Panc1 (cell line): ENCODE measurements around the gene ADAR. TPM values are rescaled to one million over a fixed set of nuclear protein-coding genes. Genes with fewer than 3 reads are reported as not detected.
A peak's percentile ranks its signal among the peaks of the same experiment; 100 is the strongest.

Experiments
- ATAC-seq: fragments of 200-7000 bp; cut with Tn5 transposase; 2 replicates; pipeline ENCODE4 v1.9.1; 2020; ENCODE audit warnings: mild to moderate bottlenecking, moderate library complexity
- BruUV-seq: library from RNA; stranded (reverse); fragments of 400-500 nt; replicated peaks from 2 replicates; lab custom pipeline; 2021; lab: Mats Ljungman, UMichigan
- CTCF ChIA-PET: fragments of 300-600 bp; sonication (Branson Sonifier 250); formaldehyde crosslinking; loops from one replicate; lab custom pipeline; 2022; ENCODE audit warnings: antibody characterized with exemption; lab: Charles Lee
- POLR2A ChIA-PET: fragments of 300-600 bp; sonication (Branson Sonifier 250); formaldehyde crosslinking; loops from one replicate; lab custom pipeline; 2022; ENCODE audit warnings: antibody characterized with exemption; lab: Charles Lee
- DNase-seq: peaks from one replicate; pipeline ENCODE4 v3.0.0-alpha.2; 2010; ENCODE audit warnings: low read depth, low spot score
- H3K27ac ChIP-seq: 2 replicates; pipeline ENCODE4 v1.5.1; 2011; ENCODE audit warnings: mild to moderate bottlenecking, low read length, inconsistent platforms
- H3K27me3 ChIP-seq: fragments of 200-500 bp; sonication (Bioruptor generic); 2 replicates; pipeline ENCODE4 v1.6.0; 2014; ENCODE audit warnings: low read length, inconsistent platforms; ENCODE audit not compliant: control insufficient read depth, insufficient read depth
- H3K36me3 ChIP-seq: fragments of 200-500 bp; sonication (Bioruptor generic); 2 replicates; pipeline ENCODE4 v1.5.1; 2014; ENCODE audit warnings: inconsistent platforms, mild to moderate bottlenecking, low read length, moderate library complexity; ENCODE audit not compliant: control insufficient read depth, insufficient read depth
- H3K4me1 ChIP-seq: 2 replicates; pipeline ENCODE4 v1.5.1; 2011; ENCODE audit warnings: inconsistent platforms, mild to moderate bottlenecking, low read length, moderate library complexity; ENCODE audit not compliant: control insufficient read depth, insufficient read depth
- H3K4me3 ChIP-seq, 2 experiments: 2 replicates each; pipeline ENCODE4 v1.5.1; 2011 to 2012; ENCODE audit warnings: low read depth in 2 of 2, low read length in 2 of 2, mild to moderate bottlenecking in 2 of 2, inconsistent platforms in 1 of 2, moderate library complexity in 1 of 2
- H3K9me3 ChIP-seq: fragments of 200-500 bp; sonication (Bioruptor generic); 2 replicates; pipeline ENCODE4 v1.5.1; 2014; ENCODE audit warnings: low read depth, mild to moderate bottlenecking, inconsistent platforms, low read length, moderate library complexity; ENCODE audit not compliant: control insufficient read depth, insufficient read depth
- POLR2AphosphoS5 ChIP-seq: IDR thresholded peaks from 2 replicates; pipeline ENCODE4 v1.6.1; 2012; ENCODE audit warnings: mild to moderate bottlenecking, low read depth, low read length, moderate library complexity
- SIN3A ChIP-seq: IDR thresholded peaks from 2 replicates; pipeline ENCODE4 v1.6.1; 2012; ENCODE audit warnings: low read depth, mild to moderate bottlenecking, low read length, moderate library complexity, borderline replicate concordance; ENCODE audit not compliant: insufficient read depth
- TCF7L2 ChIP-seq: IDR thresholded peaks from 2 replicates; pipeline ENCODE4 v1.6.1; 2011; ENCODE audit warnings: mild to moderate bottlenecking, low read depth, low read length, inconsistent platforms
- in situ Hi-C: cut with HindIII; loops from 2 replicates; pipeline ENCODE4 v1.10.0; 2016; ENCODE audit warnings: low sequenced_read_pairs, low pct_unique_long_range_greater_than_20kb
- intact Hi-C: fragments of 100-400 bp; cut with micrococcal nuclease; formaldehyde crosslinking; loops from one replicate; pipeline ENCODE4 v1.10.0; 2022; ENCODE audit not compliant: unreplicated experiment
- total RNA-seq: library from RNA; stranded (reverse); gene quantifications from one replicate; pipeline ENCODE4 v1.2.1, GENCODE V29; 2021; ENCODE audit not compliant: unreplicated experiment
- TF ChIP-seq, protein P1 (sequence below), 2 experiments: IDR thresholded peaks; 2 replicates each; pipeline ENCODE4 v1.6.1; 2011 to 2012; ENCODE audit warnings: low read depth in 2 of 2, control low read depth in 1 of 2, low read length in 1 of 2, mild to moderate bottlenecking in 1 of 2, moderate library complexity in 1 of 2; ENCODE audit not compliant: insufficient read depth in 1 of 2
- TF ChIP-seq, protein P2 (sequence below): fragments of 450-650 bp; IDR thresholded peaks from 2 replicates; pipeline ENCODE4 v1.5.1; 2017; ENCODE audit warnings: mild to moderate bottlenecking

The ADAR gene
- total RNA-seq, 1 experiment from 2014 or later: 136 TPM

DNA sequence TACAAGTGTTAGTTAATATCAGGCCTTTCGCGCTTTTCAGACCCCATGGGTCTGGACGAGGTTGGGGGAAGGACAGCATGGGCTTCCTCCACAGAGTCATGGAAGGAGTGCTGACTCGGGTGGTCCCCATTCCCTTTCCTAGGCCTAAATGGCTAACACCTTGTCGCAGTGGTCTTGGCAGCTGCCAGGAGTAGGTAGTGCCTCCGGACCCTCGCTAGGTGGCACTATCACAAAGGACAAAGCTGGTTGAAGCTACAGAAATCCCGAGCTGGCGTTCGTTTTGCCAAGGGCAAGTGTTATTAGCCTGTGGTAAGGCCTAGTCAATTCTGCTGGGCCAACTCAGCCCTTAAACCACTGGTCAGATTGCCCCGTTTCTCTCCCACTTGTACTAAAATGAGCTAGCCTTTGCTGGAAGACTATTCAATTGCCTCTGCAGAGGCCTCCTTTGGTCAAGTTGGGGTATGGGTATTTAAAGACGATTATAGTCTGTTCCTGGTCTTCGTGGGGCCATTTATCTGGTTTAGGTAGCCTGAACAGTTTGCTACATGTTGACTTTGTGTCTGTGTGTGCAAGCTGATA is 48.4 kb downstream of the ADAR start:
- Histone ChIP-seq H3K9me3 (no peaks in the 10 kb centered on the region), H3K27me3 (no peaks in the 10 kb centered on the region), H3K36me3 (peaks cover 13% of the 10 kb centered on the region; the same call in 1 of the 2 replicates), H3K4me1 (peaks cover 14% of the 10 kb centered on the region), H3K27ac (peak overlapping the region; percentile 91), H3K4me3 (peak overlapping the region; percentile 81)
- DNase-seq (peak; percentile 89), ATAC-seq (peak; percentile 78)
- in situ Hi-C loops: no loop called here
- POLR2A ChIA-PET: no interaction called here
- intact Hi-C loops: loop anchor here (10.0 kb wide), 3 partner anchors 195 to 395 kb away; partner anchors contain the start of gene PBXIP1
- TSS peak; percentile 93 for BruUV-seq
- no peak for TF ChIP-seq TCF7L2
- TF ChIP-seq, protein P1, sequence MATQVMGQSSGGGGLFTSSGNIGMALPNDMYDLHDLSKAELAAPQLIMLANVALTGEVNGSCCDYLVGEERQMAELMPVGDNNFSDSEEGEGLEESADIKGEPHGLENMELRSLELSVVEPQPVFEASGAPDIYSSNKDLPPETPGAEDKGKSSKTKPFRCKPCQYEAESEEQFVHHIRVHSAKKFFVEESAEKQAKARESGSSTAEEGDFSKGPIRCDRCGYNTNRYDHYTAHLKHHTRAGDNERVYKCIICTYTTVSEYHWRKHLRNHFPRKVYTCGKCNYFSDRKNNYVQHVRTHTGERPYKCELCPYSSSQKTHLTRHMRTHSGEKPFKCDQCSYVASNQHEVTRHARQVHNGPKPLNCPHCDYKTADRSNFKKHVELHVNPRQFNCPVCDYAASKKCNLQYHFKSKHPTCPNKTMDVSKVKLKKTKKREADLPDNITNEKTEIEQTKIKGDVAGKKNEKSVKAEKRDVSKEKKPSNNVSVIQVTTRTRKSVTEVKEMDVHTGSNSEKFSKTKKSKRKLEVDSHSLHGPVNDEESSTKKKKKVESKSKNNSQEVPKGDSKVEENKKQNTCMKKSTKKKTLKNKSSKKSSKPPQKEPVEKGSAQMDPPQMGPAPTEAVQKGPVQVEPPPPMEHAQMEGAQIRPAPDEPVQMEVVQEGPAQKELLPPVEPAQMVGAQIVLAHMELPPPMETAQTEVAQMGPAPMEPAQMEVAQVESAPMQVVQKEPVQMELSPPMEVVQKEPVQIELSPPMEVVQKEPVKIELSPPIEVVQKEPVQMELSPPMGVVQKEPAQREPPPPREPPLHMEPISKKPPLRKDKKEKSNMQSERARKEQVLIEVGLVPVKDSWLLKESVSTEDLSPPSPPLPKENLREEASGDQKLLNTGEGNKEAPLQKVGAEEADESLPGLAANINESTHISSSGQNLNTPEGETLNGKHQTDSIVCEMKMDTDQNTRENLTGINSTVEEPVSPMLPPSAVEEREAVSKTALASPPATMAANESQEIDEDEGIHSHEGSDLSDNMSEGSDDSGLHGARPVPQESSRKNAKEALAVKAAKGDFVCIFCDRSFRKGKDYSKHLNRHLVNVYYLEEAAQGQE (IDR thresholded peaks at IDR 0.05; ENCODE audit: insufficient read depth in 1 of 2, low read depth in 2 of 2, low read length in 1 of 2): 0 out of 4 replicates have a peak, but pooled peaks of 1 of the 2 experiments have one; percentile 37
- TF ChIP-seq SIN3A: no peak
- TF ChIP-seq POLR2AphosphoS5: no peak; the same call in 1 of the 2 replicates
- TF ChIP-seq, protein P2, sequence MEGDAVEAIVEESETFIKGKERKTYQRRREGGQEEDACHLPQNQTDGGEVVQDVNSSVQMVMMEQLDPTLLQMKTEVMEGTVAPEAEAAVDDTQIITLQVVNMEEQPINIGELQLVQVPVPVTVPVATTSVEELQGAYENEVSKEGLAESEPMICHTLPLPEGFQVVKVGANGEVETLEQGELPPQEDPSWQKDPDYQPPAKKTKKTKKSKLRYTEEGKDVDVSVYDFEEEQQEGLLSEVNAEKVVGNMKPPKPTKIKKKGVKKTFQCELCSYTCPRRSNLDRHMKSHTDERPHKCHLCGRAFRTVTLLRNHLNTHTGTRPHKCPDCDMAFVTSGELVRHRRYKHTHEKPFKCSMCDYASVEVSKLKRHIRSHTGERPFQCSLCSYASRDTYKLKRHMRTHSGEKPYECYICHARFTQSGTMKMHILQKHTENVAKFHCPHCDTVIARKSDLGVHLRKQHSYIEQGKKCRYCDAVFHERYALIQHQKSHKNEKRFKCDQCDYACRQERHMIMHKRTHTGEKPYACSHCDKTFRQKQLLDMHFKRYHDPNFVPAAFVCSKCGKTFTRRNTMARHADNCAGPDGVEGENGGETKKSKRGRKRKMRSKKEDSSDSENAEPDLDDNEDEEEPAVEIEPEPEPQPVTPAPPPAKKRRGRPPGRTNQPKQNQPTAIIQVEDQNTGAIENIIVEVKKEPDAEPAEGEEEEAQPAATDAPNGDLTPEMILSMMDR: peak; percentile 92
- CTCF ChIA-PET: interaction anchor here (0.6 to 1.6 kb wide), 13 partner anchors 8 to 492 kb away, joined by 3 to 11 read pairs (median 4); partner anchors contain the start of genes ADAM15 and CHRNB2

DNA sequence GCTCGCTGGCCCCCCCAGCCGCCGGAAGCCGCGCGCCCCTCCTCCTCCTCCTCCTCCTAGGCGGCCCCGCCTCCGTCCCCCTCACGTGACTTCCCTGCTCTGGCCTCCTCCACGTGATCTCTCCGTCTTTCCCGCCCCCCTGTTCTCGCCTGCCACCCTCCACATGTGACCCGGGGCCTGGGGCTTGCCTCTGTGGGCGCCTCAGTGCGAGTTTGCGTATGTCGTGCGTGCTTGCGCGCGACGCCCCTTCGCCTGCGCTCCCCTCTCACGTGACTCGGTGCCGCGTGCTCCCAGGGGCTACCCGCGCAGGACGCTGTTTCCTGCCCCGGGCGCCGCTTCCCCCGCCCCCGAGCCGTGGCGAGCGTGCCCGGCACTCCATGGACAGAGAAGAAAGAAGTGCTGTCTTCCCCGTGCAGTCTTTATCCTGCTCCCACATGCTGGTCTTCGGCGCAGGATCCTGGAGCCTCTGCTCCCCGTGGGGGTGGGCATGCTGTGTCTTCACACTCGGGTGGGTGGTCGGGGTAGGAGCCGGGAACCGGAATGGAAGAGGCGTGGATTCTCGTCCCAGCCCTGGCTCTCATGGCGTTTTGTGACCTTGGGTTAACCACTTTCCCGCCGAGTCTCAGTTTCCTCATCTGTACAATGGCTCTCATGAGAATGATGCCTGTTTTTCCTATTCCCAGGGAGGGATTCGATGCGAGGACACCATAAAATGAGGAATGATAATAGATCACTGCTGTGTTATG is 49.1 kb downstream of the ADAR start:
- intact Hi-C loops (no loop called here), in situ Hi-C loops (no loop called here)
- Histone ChIP-seq H3K4me1 (peaks cover 14% of the 10 kb centered on the region), H3K9me3 (no peaks in the 10 kb centered on the region), H3K4me3 (peak overlapping the region; percentile 81), H3K36me3 (peaks cover 19% of the 10 kb centered on the region), H3K27ac (peak overlapping the region; percentile 91), H3K27me3 (no peaks in the 10 kb centered on the region)
- peak; percentile 96 for ATAC-seq
- BruUV-seq: no TSS peak
- POLR2A ChIA-PET: no interaction called here
- DNase-seq: peak; percentile 91
- CTCF ChIA-PET: interaction anchor here (0.7 to 1.5 kb wide), 7 partner anchors 12 to 492 kb away, joined by 3 to 11 read pairs (median 3); partner anchors contain the start of gene ADAM15
- TF ChIP-seq POLR2AphosphoS5: 0 out of 2 replicates have a peak, but pooled peaks have one; percentile 24
- TF ChIP-seq, protein P1 (IDR thresholded peaks at IDR 0.05; ENCODE audit: insufficient read depth in 1 of 2, low read depth in 2 of 2, low read length in 1 of 2): 0 out of 4 replicates have a peak, but pooled peaks of 1 of the 2 experiments have one; percentile 56
- peak; percentile 26; the same call in 1 of the 2 replicates for TF ChIP-seq TCF7L2
- 0 out of 2 replicates have a peak, but pooled peaks have one; percentile 18 for TF ChIP-seq SIN3A
- TF ChIP-seq, protein P2: no peak
